GM23338 (cell line): ENCODE data around the gene SELENOW. TPM values are rescaled to one million over a fixed set of nuclear protein-coding genes. Genes with fewer than 3 reads are reported as not detected.

Source experiments
- ATAC-seq: fragments of 200-7000 bp; cut with Tn5 transposase; 3 replicates; pipeline ENCODE4 v1.9.1; 2020
- DNase-seq: peaks from one replicate; pipeline ENCODE4 v3.0.0-alpha.2; 2015; ENCODE audit warnings: low spot score
- H2AFZ ChIP-seq: fragments of 200-600 bp; sonication (generic); 2 replicates; pipeline ENCODE4 v1.8.0; 2016; ENCODE audit warnings: antibody characterized with exemption, mild to moderate bottlenecking, moderate library complexity
- H3F3A ChIP-seq: fragments of 200-600 bp; sonication (generic); replicated peaks from 2 replicates; pipeline ENCODE4 v1.8.0; 2017; ENCODE audit warnings: antibody characterized with exemption, mixed run types, low read depth
- H3K27ac ChIP-seq: fragments of 200-600 bp; sonication (generic); 2 replicates; pipeline ENCODE4 v1.6.1; 2016; ENCODE audit warnings: low read depth
- H3K27me3 ChIP-seq: fragments of 200-600 bp; sonication (generic); 2 replicates; pipeline ENCODE4 v1.8.0; 2016; ENCODE audit warnings: mild to moderate bottlenecking, mixed run types, moderate library complexity; ENCODE audit not compliant: insufficient read depth
- H3K36me3 ChIP-seq: fragments of 200-600 bp; sonication (generic); 2 replicates; pipeline ENCODE4 v1.8.0; 2016; ENCODE audit warnings: mild to moderate bottlenecking; ENCODE audit not compliant: insufficient read depth
- H3K4me1 ChIP-seq: fragments of 200-600 bp; sonication (generic); 2 replicates; pipeline ENCODE4 v1.8.0; 2016; ENCODE audit warnings: mild to moderate bottlenecking, moderate library complexity; ENCODE audit not compliant: insufficient read depth
- H3K4me2 ChIP-seq: fragments of 200-600 bp; sonication (generic); 2 replicates; pipeline ENCODE4 v1.7.1; 2017; ENCODE audit warnings: mixed run types
- H3K4me3 ChIP-seq: fragments of 200-600 bp; sonication (generic); 2 replicates; pipeline ENCODE4 v1.6.1; 2016; ENCODE audit warnings: mixed run types
- H3K79me2 ChIP-seq: fragments of 200-600 bp; sonication (generic); replicated peaks from 2 replicates; pipeline ENCODE4 v1.8.0; 2017; ENCODE audit warnings: mild to moderate bottlenecking; ENCODE audit not compliant: insufficient read depth
- H3K9me2 ChIP-seq: fragments of 200-600 bp; sonication (generic); 2 replicates; pipeline ENCODE4 v1.8.0; 2017; ENCODE audit not compliant: insufficient read depth
- H4K20me1 ChIP-seq: fragments of 200-600 bp; sonication (generic); replicated peaks from 2 replicates; pipeline ENCODE4 v1.8.0; 2017; ENCODE audit warnings: mild to moderate bottlenecking; ENCODE audit not compliant: insufficient read depth
- H3K27ac Mint-ChIP-seq: 2 replicates; pipeline ENCODE4 v1.8.0; 2020; ENCODE audit warnings: inconsistent platforms, mild to moderate bottlenecking, moderate library complexity, mixed read lengths
- H3K27me3 Mint-ChIP-seq: 3 replicates; pipeline ENCODE4 v1.8.0; 2022; ENCODE audit warnings: low read depth, mild to moderate bottlenecking, moderate library complexity, mixed read lengths, inconsistent platforms; ENCODE audit not compliant: insufficient read depth, poor library complexity
- H3K36me3 Mint-ChIP-seq: 3 replicates; pipeline ENCODE4 v1.8.0; 2021; ENCODE audit warnings: low read depth, mild to moderate bottlenecking, inconsistent platforms, moderate library complexity, mixed read lengths
- H3K4me1 Mint-ChIP-seq: 3 replicates; pipeline ENCODE4 v1.8.0; 2020; ENCODE audit warnings: mild to moderate bottlenecking, inconsistent platforms, mixed read lengths
- H3K4me3 Mint-ChIP-seq: 3 replicates; pipeline ENCODE4 v1.8.0; 2021; ENCODE audit warnings: moderate library complexity, mild to moderate bottlenecking, inconsistent platforms, mixed read lengths
- H3K9me3 Mint-ChIP-seq: 3 replicates; pipeline ENCODE4 v1.8.0; 2020; ENCODE audit warnings: moderate library complexity, mild to moderate bottlenecking, inconsistent platforms, mixed read lengths
- CREB1 ChIP-seq: fragments of 250-450 bp; sonication (Bioruptor Pico); IDR thresholded peaks from 2 replicates; pipeline ENCODE4 v1.5.0; 2020; ENCODE audit warnings: low read depth, mild to moderate bottlenecking, moderate library complexity
- EZH2 ChIP-seq: fragments of 200-600 bp; sonication (generic); IDR thresholded peaks from one replicate; pipeline ENCODE4 v1.8.0; 2017; ENCODE audit warnings: antibody characterized with exemption, mild to moderate bottlenecking, low read depth; ENCODE audit not compliant: unreplicated experiment
- EZH2phosphoT487 ChIP-seq: fragments of 200-600 bp; sonication (generic); IDR thresholded peaks from one replicate; pipeline ENCODE4 v1.8.1; 2018; ENCODE audit warnings: antibody characterized with exemption; ENCODE audit not compliant: unreplicated experiment
- JUNB ChIP-seq: IDR thresholded peaks from one replicate; pipeline ENCODE4 v1.6.1; 2016; ENCODE audit warnings: antibody characterized with exemption; ENCODE audit not compliant: unreplicated experiment
- NANOG ChIP-seq: IDR thresholded peaks from 2 replicates; pipeline ENCODE4 v1.6.1; 2016; ENCODE audit warnings: antibody characterized with exemption, borderline replicate concordance
- POLR2AphosphoS5 ChIP-seq: IDR thresholded peaks from 2 replicates; pipeline ENCODE4 v1.6.1; 2016; ENCODE audit warnings: antibody characterized with exemption, low read depth
- REST ChIP-seq: IDR thresholded peaks from one replicate; pipeline ENCODE4 v1.6.1; 2018; ENCODE audit warnings: antibody characterized with exemption; ENCODE audit not compliant: unreplicated experiment
- STAT1 ChIP-seq: IDR thresholded peaks from one replicate; pipeline ENCODE4 v1.6.1; 2016; ENCODE audit warnings: antibody characterized with exemption; ENCODE audit not compliant: unreplicated experiment
- ZNF114 ChIP-seq: fragments of 250-450 bp; sonication (Bioruptor Pico); IDR thresholded peaks from 2 replicates; pipeline ENCODE4 v1.5.0; 2020; ENCODE audit warnings: mild to moderate bottlenecking, moderate library complexity
- ZNF331 ChIP-seq: fragments of 250-450 bp; sonication (Bioruptor Pico); IDR thresholded peaks from 2 replicates; pipeline ENCODE4 v1.5.0; 2020; ENCODE audit warnings: low read depth, mild to moderate bottlenecking, moderate library complexity
- polyA plus RNA-seq: library from polyadenylated mRNA; unstranded; fragments of >200 nt; fragmentation: Nextera tagmentation; extraction: Ambion mirVana; gene quantifications from 2 replicates; pipeline ENCODE4 v1.2.1, GENCODE V29; 2016
- total RNA-seq: library from RNA; depleted of rRNA; stranded (reverse); fragments of >200 nt; shearing (Covaris generic); gene quantifications from 2 replicates; pipeline ENCODE4 v1.2.3, GENCODE V29; 2014
- TF ChIP-seq, protein P1 (sequence below): fragments of 250-450 bp; sonication (Bioruptor Pico); IDR thresholded peaks from 2 replicates; pipeline ENCODE4 v1.5.0; 2020; ENCODE audit warnings: mild to moderate bottlenecking, moderate library complexity
- TF ChIP-seq, protein P2 (sequence below), 2 experiments: fragments of 200-600 bp in 1 of 2; sonication (generic) in 1 of 2; conservative IDR thresholded peaks; 2 replicates each; pipeline versions ENCODE4 v1.5.1 to v1.6.1; 2016 to 2017; ENCODE audit warnings: antibody characterized with exemption in 2 of 2, low read depth in 2 of 2, mild to moderate bottlenecking in 2 of 2, moderate library complexity in 1 of 2
- TF ChIP-seq, protein P3 (sequence below): IDR thresholded peaks from 2 replicates; pipeline ENCODE4 v1.6.1; 2016; ENCODE audit warnings: antibody characterized with exemption

SELENOW gene
- total and polyA plus RNA-seq, 2 experiments from 2014 or later: 558 to 811 TPM

DNA sequence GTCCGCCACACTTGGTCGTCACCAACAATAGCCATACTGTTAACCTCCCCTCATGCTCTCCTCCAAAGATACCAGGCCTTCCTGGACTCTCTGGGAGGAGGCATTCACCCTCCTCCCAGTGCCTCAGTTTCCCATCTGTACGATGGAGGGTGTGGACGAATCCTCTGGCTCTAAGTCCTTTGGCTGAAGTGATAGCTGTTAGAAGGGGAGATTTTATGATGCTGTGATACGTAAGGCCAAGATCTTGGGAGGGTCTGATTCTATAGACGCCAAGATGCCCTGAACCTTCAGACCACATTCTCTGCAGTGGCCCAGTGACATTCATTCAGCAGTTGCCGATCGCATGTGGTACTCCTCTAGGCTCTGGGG, 48.0 kb upstream of the SELENOW start (continued):
- TF ChIP-seq, protein P1, sequence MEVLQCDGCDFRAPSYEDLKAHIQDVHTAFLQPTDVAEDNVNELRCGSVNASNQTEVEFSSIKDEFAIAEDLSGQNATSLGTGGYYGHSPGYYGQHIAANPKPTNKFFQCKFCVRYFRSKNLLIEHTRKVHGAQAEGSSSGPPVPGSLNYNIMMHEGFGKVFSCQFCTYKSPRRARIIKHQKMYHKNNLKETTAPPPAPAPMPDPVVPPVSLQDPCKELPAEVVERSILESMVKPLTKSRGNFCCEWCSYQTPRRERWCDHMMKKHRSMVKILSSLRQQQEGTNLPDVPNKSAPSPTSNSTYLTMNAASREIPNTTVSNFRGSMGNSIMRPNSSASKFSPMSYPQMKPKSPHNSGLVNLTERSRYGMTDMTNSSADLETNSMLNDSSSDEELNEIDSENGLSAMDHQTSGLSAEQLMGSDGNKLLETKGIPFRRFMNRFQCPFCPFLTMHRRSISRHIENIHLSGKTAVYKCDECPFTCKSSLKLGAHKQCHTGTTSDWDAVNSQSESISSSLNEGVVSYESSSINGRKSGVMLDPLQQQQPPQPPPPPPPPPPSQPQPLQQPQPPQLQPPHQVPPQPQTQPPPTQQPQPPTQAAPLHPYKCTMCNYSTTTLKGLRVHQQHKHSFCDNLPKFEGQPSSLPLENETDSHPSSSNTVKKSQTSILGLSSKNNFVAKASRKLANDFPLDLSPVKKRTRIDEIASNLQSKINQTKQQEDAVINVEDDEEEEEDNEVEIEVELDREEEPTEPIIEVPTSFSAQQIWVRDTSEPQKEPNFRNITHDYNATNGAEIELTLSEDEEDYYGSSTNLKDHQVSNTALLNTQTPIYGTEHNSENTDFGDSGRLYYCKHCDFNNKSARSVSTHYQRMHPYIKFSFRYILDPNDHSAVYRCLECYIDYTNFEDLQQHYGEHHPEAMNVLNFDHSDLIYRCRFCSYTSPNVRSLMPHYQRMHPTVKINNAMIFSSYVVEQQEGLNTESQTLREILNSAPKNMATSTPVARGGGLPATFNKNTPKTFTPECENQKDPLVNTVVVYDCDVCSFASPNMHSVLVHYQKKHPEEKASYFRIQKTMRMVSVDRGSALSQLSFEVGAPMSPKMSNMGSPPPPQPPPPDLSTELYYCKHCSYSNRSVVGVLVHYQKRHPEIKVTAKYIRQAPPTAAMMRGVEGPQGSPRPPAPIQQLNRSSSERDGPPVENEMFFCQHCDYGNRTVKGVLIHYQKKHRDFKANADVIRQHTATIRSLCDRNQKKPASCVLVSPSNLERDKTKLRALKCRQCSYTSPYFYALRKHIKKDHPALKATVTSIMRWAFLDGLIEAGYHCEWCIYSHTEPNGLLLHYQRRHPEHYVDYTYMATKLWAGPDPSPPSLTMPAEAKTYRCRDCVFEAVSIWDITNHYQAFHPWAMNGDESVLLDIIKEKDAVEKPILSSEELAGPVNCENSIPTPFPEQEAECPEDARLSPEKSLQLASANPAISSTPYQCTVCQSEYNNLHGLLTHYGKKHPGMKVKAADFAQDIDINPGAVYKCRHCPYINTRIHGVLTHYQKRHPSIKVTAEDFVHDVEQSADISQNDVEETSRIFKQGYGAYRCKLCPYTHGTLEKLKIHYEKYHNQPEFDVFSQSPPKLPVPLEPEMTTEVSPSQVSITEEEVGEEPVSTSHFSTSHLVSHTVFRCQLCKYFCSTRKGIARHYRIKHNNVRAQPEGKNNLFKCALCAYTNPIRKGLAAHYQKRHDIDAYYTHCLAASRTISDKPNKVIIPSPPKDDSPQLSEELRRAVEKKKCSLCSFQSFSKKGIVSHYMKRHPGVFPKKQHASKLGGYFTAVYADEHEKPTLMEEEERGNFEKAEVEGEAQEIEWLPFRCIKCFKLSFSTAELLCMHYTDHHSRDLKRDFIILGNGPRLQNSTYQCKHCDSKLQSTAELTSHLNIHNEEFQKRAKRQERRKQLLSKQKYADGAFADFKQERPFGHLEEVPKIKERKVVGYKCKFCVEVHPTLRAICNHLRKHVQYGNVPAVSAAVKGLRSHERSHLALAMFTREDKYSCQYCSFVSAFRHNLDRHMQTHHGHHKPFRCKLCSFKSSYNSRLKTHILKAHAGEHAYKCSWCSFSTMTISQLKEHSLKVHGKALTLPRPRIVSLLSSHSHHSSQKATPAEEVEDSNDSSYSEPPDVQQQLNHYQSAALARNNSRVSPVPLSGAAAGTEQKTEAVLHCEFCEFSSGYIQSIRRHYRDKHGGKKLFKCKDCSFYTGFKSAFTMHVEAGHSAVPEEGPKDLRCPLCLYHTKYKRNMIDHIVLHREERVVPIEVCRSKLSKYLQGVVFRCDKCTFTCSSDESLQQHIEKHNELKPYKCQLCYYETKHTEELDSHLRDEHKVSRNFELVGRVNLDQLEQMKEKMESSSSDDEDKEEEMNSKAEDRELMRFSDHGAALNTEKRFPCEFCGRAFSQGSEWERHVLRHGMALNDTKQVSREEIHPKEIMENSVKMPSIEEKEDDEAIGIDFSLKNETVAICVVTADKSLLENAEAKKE (CRISPR knock-in tag): no peak

- no peak overlapping the region for H3K4me2 ChIP-seq
- H3K4me1 ChIP-seq: peaks cover 6% of the 10 kb centered on the region; the same call in 1 of the 2 replicates
- H2AFZ ChIP-seq: no peak overlapping the region
- no peaks in the 10 kb centered on the region for H3K79me2 ChIP-seq
- peaks cover 11% of the 10 kb centered on the region for H3K4me1 Mint-ChIP-seq
- ATAC-seq: no peak
- H3K27ac ChIP-seq: no peak overlapping the region
- peaks cover 5% of the 10 kb centered on the region; the same call in 1 of the 3 replicates for H3K36me3 Mint-ChIP-seq
- no peaks in the 10 kb centered on the region for H3K9me3 Mint-ChIP-seq
- H3K4me3 ChIP-seq: no peak overlapping the region
- no peaks in the 10 kb centered on the region for H3K27me3 ChIP-seq
- H3F3A ChIP-seq: peaks cover 8% of the 10 kb centered on the region; the same call in 1 of the 2 replicates
- H3K27ac Mint-ChIP-seq: no peak overlapping the region; the same call in 1 of the 2 replicates
- peaks cover 2% of the 10 kb centered on the region; the same call in 1 of the 2 replicates for H3K9me2 ChIP-seq
- H3K27me3 Mint-ChIP-seq: peaks cover 15% of the 10 kb centered on the region
- H3K4me3 Mint-ChIP-seq: no peak overlapping the region; the same call in 2 of the 3 replicates
- no peaks in the 10 kb centered on the region for H3K36me3 ChIP-seq
- DNase-seq: no peak
- no peaks in the 10 kb centered on the region for H4K20me1 ChIP-seq
- TF ChIP-seq, protein P2, sequence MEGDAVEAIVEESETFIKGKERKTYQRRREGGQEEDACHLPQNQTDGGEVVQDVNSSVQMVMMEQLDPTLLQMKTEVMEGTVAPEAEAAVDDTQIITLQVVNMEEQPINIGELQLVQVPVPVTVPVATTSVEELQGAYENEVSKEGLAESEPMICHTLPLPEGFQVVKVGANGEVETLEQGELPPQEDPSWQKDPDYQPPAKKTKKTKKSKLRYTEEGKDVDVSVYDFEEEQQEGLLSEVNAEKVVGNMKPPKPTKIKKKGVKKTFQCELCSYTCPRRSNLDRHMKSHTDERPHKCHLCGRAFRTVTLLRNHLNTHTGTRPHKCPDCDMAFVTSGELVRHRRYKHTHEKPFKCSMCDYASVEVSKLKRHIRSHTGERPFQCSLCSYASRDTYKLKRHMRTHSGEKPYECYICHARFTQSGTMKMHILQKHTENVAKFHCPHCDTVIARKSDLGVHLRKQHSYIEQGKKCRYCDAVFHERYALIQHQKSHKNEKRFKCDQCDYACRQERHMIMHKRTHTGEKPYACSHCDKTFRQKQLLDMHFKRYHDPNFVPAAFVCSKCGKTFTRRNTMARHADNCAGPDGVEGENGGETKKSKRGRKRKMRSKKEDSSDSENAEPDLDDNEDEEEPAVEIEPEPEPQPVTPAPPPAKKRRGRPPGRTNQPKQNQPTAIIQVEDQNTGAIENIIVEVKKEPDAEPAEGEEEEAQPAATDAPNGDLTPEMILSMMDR (conservative IDR thresholded peaks at IDR 0.05; ENCODE audit: low read depth in 2 of 2): no peak
- TF ChIP-seq NANOG: no peak
- TF ChIP-seq POLR2AphosphoS5: no peak
- no peak for TF ChIP-seq JUNB
- no peak for TF ChIP-seq EZH2
- no peak for TF ChIP-seq CREB1 (CRISPR knock-in tag)
- no peak for TF ChIP-seq ZNF114 (CRISPR knock-in tag)
- no peak for TF ChIP-seq STAT1
- TF ChIP-seq, protein P3, sequence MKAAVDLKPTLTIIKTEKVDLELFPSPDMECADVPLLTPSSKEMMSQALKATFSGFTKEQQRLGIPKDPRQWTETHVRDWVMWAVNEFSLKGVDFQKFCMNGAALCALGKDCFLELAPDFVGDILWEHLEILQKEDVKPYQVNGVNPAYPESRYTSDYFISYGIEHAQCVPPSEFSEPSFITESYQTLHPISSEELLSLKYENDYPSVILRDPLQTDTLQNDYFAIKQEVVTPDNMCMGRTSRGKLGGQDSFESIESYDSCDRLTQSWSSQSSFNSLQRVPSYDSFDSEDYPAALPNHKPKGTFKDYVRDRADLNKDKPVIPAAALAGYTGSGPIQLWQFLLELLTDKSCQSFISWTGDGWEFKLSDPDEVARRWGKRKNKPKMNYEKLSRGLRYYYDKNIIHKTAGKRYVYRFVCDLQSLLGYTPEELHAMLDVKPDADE: no peak
- TF ChIP-seq EZH2phosphoT487: no peak
- no peak for TF ChIP-seq REST
- no peak for TF ChIP-seq ZNF331 (CRISPR knock-in tag)
Measured at GRCh38 chr19:47730910-47731309, 47.6 kb upstream of the SELENOW start.
